ENCODE measurements around the gene ASB13.
"Not testable (repeated sequence)": the region's sequence is repeated elsewhere in the genome, so short reads cannot be mapped to it uniquely, and the experiment has no call there.

The ASB13 gene

GRCh38 chr10:5625992-5626777 is 40.2 kb downstream of the ASB13 start:
- FAIRE-seq (no peak), DNase-seq (ENCODE audit: low spot score) (no peak)

DNA sequence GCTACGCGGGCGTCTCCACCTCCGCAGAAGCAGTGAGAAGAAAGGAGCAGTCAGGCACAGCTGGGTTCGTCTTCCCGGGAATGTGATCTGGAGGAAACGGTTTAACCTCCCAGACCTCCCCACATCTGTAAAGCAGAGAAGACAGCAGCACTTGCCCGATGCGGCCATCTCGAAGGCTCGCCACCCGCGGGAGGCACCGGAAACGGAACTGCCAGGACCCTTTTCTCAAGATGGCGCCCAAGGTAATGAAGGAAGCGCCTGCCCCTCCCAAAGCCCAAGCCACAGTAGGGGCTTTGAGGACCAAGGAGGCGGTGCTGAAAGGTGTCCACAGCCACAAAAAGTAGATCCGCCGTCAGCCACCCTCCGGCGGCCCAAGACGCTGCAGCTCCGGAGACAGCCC is 41.7 kb downstream of the ASB13 start:
- no peak for DNase-seq (ENCODE audit: low spot score)
- FAIRE-seq: no peak

DNA sequence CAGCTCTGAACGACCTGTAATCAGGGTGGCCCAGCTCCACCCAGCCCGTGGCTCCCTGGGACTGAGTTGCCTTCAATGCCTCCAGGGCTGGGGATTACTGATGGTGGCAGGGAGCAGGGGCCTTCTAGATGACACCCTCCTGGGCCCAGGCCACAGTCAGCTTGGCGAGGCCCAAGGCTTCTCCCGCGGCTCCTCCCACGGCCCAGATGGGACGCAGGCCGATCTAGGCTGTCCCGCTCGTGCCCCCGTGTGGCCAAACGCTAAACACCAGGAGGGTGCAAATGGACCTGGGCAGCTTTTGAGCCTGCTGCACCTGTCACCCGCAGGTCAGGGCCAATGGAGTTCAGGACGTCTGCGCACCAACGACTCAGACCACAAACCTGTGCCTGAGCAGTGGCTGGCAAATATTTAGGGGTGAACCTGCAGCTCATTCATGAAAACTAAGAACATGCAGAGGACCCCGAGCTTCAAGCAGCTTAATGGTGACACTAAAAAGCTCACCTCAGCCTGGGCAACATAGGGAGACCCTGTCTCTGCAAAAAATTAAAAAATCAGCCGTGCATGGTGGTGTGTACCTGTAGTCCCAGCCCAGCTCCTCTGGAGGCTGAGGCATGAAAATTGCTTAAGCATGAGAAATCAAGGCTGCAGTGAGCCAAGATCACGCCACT is 43.2 kb downstream of the ASB13 start:
- no peak for FAIRE-seq
- peak; percentile 68 for DNase-seq (ENCODE audit: low spot score)

GRCh38 chr10:5622186-5622960 is 44.0 kb downstream of the ASB13 start:
- DNase-seq (ENCODE audit: low spot score): no peak
- FAIRE-seq: no peak

- not testable (repeated sequence) for DNase-seq (ENCODE audit: low spot score); FAIRE-seq
Measured at GRCh38 chr10:5621371-5621770, 45.0 kb downstream of the ASB13 start.

GRCh38 chr10:5620966-5621365 is 45.4 kb downstream of the ASB13 start:
- FAIRE-seq (no peak), DNase-seq (ENCODE audit: low spot score) (no peak)

DNA sequence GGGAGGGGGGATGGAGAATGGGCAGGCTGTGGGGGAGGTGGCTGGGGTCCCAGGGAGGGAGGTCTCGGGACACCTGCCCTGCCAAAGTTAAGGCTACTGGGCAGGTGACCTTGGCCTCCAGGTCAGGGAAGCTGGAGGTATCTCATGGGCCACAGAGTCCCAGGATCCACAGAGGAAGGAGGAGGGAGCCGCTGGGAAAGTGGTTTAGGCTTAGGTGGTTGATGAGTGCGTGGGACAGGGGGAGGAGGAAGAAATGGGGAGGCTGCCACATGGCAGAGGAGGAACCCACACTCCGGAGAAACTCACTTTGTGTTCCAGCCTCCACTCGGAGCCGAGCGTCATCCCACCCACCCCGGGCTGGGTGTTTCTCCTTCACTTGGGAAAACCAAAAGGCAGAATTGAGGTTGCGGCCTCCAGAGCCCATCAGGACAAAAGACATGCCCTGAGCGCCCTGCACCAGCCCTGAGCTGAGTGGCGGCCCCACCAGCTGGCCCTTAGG is 46.1 kb downstream of the ASB13 start:
- FAIRE-seq (no peak), DNase-seq (ENCODE audit: low spot score) (no peak)

DNA sequence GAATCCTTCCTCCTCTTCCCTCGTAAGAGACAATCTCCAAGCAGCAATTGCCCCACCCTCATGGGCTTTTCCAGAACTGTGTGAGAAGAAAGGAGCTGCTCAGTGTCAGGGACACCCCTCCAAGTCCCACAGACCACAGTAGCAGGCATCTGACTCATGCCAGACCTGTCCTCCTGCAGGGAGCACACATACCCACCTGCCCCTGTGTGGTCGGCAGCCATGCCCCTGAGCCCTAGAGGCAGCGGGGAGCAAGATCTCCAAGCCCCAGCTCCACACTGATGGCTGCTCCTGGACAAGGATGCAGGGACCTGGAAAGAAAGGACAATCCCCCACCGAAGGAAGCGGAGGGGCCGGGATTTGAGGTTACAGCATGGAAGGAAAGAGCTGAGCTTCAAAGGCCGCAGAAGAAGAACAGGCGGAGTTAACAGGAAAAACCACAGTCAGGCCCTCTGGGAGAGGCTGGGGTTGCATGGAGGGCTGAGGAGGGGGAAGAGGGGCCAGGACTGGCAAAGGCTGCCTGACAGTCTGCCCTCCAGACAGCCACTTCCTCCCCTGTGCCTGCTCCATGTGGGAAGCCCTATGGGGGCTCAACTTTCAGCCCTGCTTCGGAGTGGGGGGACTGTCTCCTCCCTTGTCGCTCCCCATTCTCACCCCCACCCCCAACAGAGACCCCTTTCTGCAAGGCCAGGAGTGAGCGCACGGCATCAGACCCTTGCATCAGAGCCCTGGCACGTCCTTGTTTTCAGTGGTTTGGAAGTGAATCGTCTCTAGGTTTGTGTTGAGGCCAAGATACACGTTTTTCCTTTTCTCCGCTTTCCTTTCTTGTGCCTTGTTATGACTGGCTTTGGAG is 46.8 kb downstream of the ASB13 start:
- DNase-seq (ENCODE audit: low spot score) (no peak), FAIRE-seq (no peak)

- FAIRE-seq (no peak), DNase-seq (ENCODE audit: low spot score) (no peak)
Measured at GRCh38 chr10:5618829-5619228, 47.6 kb downstream of the ASB13 start.

- DNase-seq (ENCODE audit: low spot score) (no peak), FAIRE-seq (no peak)
Measured at GRCh38 chr10:5618042-5618441, 48.4 kb downstream of the ASB13 start.

DNA sequence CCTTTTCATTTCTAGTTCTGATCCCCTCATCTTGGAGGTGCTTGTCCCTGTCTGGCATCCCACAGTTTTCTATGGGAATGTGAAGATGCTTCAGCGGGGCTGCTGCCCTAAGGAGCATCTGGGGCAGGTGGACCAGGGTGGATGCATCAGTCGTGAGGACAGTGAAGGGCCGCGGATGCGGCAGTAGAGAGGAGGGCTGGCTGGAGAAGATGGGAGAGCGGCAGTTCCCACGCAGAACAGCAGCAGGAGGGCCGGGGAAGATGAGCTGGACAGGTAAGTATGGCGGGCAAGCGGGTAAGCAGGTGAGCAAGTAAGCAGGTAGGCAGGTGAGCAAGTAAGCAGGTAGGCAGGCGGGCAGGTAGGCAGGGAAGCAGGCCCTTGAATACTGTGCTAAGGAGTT is 48.9 kb downstream of the ASB13 start:
- no peak for DNase-seq (ENCODE audit: low spot score)
- FAIRE-seq: no peak

DNA sequence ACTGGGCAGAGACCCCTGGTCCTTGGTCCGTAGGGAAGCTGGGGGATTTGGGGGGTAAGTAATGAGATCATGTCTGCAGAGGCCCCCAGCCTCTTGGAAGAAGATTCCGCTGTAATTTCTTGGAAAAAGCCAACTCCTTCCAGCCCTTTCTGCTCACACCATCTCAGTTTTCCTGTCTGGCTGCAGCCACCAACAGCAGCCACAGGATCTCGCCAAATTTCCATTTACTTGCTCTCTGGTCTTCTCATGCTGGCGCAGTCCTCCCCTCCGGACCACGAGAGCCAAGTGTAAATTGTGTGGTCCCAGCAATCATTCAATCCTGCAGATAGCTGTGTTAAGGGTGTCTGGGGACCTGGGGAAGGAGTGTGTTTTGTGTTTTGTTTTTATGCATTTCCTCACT is 49.6 kb downstream of the ASB13 start:
- FAIRE-seq (no peak), DNase-seq (ENCODE audit: low spot score) (no peak)

- DNase-seq (ENCODE audit: low spot score) (no peak), FAIRE-seq (no peak)
Measured at GRCh38 chr10:5616046-5616445, 50.3 kb downstream of the ASB13 start.

DNA sequence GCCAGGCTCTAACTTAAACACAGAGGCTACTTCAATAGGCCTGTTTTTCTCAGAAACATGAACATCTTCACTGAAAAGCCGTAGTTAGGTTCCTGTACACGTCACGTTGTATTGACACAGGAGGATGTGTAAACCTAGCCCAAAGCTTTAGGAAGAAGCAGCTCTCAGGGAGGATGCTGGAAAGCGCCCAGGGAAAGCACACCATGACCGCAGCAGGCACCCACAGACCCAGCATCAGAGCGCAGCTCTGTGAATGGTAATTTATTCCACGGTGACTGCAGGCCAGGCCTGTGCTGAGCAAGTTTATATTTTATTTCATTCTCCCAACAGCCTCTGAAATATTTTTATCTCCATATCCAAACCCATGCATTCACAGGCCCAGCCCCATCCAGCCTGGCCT is 51.1 kb downstream of the ASB13 start:
- FAIRE-seq: no peak
- DNase-seq (ENCODE audit: low spot score): no peak

DNA sequence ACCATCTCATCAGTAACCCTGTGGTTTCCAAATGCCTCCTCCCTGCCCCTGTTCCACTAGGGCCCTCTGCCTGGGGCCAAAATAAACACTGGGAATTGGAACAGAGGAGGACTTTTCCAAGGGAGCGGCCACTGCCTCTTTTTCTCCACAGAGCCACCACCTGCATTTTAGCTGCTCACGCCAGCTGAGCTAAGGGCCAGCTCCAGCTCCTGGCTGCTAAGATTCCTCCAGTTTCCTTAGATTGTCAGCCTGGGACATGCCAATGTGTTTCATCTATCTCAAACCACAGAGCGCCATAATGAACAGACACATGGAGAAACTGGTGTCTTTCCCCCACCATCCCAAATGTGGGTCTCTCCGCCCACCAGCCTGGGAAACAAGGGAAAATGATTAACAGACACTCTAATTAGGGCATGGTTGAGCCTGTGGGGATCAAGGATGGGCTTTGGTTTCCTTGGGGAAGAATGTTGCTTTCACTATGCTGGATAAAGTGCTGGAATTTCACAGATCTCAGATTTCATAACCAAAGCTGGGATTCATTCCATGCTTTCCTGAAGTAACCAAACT is 52.2 kb downstream of the ASB13 start:
- no peak for DNase-seq (ENCODE audit: low spot score)
- no peak for FAIRE-seq

- FAIRE-seq: no peak
Measured at GRCh38 chr10:5613481-5614154, 52.8 kb downstream of the ASB13 start.

DNA sequence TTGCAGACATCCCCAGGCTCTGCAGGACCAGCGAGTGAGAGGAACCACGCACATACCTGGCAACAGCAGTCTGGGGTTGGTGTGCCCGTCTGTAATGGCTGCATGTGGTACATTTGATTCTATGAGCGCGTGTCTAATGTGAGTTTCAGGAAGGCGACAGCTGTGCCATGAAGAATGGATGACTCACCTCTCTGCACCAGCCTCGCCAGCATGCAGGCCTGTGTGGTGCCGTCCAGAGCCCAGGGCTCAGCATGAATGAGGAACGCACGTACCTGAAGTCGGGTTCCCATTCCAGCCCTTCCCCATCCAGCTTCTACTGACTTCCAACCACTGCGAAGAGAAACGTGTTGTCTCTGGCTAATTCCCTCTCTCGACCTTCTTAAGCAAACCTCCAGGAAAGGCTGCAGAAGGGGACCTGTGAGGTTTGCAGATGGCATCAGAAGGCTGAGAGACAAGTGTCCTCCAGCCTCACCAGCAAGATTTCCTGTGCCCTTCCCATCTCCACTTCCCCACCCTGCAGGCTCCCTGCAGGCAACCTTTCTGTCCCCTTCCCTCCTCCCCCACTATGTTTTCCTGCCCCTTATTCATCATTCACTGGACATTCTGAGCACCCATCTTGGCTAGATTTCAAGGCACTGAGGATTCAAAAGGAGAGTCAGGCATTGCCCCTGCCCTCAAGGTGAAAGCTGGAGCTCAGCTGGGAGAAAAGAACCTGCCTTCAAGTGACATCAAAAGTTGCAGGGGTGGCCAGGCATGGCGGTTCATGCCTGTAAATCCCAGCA is 54.3 kb downstream of the ASB13 start:
- DNase-seq (ENCODE audit: low spot score) (peak; percentile 75), FAIRE-seq (peak; percentile 48)

More at GRCh38 chr10:5613481-5614154, 52.8 kb downstream of the ASB13 start:
- DNase-seq (ENCODE audit: low spot score): no peak

DNA sequence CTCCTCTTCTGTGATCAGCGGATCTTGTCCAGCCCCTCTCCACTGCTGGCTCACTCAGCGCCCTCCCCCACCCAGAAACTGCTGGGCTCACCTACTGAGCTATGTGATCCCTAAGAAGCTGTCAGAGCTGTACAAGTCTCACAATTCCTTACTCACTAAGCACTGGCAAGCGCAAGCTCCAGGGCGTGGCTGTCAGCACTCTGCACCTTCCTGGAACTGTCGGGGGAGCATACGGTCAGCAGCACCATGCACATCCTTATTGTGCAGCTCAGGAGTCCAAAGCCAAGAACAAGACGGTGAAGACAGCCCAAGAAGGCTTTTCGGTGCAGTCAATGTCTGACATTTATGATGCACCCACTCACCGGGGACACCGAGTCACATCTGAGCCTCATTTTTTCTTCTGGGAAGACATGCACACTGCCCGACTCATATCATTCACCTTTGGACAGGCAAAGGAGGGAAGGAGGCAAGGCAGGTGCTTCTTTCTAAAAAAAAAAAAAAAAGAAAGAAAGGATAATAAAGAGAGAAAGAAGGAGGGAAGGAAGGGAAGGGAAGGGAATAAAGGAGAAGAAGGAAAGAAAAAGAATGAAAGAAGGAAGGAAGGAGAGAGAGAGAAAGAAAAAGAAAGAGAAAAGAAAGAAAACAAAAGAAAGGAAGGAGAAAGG is 56.3 kb downstream of the ASB13 start:
- DNase-seq (ENCODE audit: low spot score) (peak; percentile 71), FAIRE-seq (peak; percentile 57)

All from RCC 7860 (cell line).